ENCODE data around the gene SOCS3.

The SOCS3 gene

DNA sequence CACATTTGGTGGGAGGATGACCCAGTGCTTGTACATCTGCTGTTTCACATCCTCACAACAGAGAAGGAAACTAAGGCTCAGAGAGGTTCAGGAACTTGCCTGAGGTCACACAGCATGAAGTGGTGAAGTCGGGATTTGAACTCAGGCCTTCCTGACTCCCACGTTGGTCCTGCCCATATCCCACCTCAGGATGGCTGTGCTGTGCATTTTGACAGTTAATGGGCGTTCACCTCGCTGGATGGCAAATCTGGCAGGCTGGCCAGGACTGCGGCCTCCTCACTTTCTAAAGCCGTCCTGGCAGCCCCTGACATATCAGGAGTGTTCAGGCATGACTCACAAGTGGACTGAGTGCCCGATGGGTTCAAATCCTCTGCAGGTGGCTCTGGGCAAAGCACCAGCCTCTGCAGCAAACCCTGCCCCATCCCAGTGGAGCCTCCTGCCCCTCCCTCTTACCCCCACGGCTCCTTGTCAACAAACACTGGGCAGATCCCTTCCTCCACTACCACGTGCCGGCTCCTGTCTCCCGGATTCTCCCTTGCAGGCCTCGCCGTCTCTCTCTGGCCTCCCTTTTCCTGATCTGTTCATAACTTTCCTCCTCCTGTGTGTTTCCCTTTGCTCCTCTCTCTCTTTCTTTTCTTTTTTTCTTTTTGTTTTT is 29.2 kb downstream of the SOCS3 start:
- Histone ChIP-seq H3K27ac (no peak overlapping the region), H3K36me3 (replicated peaks) (no peaks in the 10 kb centered on the region), H3K4me3 (ENCODE audit: low read depth, low read length) (no peak overlapping the region), H3K27me3 (replicated peaks) (no peaks in the 10 kb centered on the region)
- no peak for DNase-seq
- TF ChIP-seq, protein P1, sequence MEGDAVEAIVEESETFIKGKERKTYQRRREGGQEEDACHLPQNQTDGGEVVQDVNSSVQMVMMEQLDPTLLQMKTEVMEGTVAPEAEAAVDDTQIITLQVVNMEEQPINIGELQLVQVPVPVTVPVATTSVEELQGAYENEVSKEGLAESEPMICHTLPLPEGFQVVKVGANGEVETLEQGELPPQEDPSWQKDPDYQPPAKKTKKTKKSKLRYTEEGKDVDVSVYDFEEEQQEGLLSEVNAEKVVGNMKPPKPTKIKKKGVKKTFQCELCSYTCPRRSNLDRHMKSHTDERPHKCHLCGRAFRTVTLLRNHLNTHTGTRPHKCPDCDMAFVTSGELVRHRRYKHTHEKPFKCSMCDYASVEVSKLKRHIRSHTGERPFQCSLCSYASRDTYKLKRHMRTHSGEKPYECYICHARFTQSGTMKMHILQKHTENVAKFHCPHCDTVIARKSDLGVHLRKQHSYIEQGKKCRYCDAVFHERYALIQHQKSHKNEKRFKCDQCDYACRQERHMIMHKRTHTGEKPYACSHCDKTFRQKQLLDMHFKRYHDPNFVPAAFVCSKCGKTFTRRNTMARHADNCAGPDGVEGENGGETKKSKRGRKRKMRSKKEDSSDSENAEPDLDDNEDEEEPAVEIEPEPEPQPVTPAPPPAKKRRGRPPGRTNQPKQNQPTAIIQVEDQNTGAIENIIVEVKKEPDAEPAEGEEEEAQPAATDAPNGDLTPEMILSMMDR (IDR thresholded peaks at IDR 0.05; ENCODE audit: low read depth, low read length, missing control alignments) = no peak
- in situ Hi-C loops (cut with HindIII; ENCODE audit: low pct_ligation_motif_present, low sequenced_read_pairs) = no loop called here

DNA sequence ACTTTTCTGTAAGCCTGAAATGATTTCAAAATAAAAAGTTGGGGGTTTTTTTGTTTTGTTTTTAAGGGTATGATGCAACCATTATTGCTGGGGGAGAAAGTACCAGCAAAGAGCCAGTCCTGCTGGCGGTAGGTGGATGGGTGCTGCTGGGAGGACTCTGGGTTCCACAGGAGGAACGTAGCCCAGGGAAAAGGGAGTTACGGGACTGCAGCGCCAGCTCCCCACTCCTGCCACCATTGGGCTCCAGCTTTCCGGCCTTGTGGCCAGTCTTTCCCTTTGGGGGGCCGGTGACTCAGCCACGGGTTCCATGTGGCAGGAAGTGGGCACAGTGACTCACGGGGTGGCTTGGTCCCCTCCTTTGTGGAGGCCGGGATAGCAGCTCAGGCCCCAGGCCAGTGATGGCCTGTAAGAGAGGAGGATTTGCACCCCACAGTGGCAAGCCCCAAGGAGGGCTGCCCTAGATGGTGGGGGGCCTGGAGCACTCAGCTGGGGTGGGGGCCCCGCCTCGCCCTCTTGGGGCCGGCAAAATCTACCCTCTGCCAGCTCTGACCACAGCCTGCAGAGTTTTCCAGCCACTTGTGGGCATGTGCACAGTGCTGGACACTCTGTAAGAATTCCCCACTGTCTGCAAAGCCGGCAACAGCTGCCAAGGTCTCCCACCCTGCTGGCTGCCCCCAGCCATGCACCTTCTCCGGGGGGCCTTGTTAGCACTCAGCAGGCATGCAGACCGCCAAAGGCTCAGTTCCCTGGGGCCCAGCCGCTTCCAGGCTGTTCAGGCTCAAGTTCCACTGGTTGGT is 30.4 kb downstream of the SOCS3 start:
- peak; percentile 66 for DNase-seq

DNA sequence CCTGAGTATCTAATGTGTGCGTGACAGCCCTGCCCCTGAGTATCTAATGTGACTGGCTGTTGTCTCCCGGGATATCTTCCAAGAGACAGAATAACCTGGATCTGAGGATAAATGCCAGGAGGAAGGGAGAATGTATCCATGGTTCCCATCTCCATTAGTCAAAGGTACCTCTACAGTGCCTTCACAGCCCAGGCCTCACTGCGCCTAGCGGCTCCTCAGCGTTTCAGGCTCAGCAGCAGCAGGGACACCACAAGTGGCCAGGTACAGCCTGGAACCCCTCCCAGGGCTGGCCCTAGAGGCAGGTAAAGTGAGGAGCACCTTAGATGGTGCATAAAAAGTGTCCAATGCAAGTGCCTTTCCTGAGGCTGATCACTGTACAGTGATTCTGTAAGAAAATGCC is 32.0 kb downstream of the SOCS3 start:
- no peaks in the 10 kb centered on the region for H3K36me3 ChIP-seq (replicated peaks)
- no peaks in the 10 kb centered on the region for H3K27me3 ChIP-seq (replicated peaks)
- H3K27ac ChIP-seq = no peak overlapping the region
- no peak for DNase-seq
- TF ChIP-seq, protein P1 (IDR thresholded peaks at IDR 0.05; ENCODE audit: low read depth, low read length, missing control alignments) = no peak
- H3K4me3 ChIP-seq (ENCODE audit: low read depth, low read length) = no peak overlapping the region
- in situ Hi-C loops (cut with HindIII; ENCODE audit: low pct_ligation_motif_present, low sequenced_read_pairs) = no loop called here

More for the DNA sequence above, 30.4 kb downstream of the SOCS3 start:
- TF ChIP-seq, protein P1 (IDR thresholded peaks at IDR 0.05; ENCODE audit: low read depth, low read length, missing control alignments) = no peak
- in situ Hi-C loops (cut with HindIII; ENCODE audit: low pct_ligation_motif_present, low sequenced_read_pairs) = no loop called here
- H3K27ac ChIP-seq = peak overlapping the region; percentile 64
- no peaks in the 10 kb centered on the region for H3K36me3 ChIP-seq (replicated peaks)
- H3K4me3 ChIP-seq (ENCODE audit: low read depth, low read length) = no peak overlapping the region
- H3K27me3 ChIP-seq (replicated peaks) = no peaks in the 10 kb centered on the region

DNA sequence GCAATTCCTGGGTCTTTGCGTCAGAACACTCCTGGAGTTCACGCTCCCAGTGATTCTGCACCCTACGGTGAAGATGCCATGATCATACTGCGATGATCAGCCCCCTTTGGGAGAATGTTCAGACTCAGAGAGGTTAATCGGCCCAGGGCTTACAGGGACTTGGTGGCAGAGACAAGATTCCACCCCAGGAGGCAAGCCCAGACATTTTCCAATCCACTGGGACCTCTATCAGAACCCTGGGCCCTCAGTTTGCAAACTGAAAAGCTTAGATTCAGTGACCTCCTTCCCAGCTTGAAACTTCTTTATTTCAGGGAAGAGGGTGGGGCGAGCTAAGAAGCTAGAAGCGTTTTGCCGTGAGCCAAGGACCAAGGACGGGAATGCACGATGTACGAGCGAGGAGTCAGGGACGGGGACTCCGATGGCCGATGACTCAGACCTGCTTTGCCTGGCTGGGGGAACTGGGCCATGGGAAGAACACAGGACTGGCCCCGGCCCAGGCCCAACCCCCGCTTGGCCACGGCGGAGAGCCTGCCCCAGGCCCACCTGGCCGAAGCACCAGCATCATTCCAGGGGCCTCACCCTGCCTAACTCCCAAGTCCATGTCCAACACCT is 34.7 kb downstream of the SOCS3 start:
- Histone ChIP-seq H3K4me3 (ENCODE audit: low read depth, low read length) (no peak overlapping the region), H3K36me3 (replicated peaks) (no peaks in the 10 kb centered on the region), H3K27me3 (replicated peaks) (no peaks in the 10 kb centered on the region), H3K27ac (peak overlapping the region; percentile 94)
- in situ Hi-C loops (cut with HindIII; ENCODE audit: low pct_ligation_motif_present, low sequenced_read_pairs) = no loop called here
- TF ChIP-seq, protein P1 (IDR thresholded peaks at IDR 0.05; ENCODE audit: low read depth, low read length, missing control alignments) = no peak
- peak; percentile 60 for DNase-seq

DNA sequence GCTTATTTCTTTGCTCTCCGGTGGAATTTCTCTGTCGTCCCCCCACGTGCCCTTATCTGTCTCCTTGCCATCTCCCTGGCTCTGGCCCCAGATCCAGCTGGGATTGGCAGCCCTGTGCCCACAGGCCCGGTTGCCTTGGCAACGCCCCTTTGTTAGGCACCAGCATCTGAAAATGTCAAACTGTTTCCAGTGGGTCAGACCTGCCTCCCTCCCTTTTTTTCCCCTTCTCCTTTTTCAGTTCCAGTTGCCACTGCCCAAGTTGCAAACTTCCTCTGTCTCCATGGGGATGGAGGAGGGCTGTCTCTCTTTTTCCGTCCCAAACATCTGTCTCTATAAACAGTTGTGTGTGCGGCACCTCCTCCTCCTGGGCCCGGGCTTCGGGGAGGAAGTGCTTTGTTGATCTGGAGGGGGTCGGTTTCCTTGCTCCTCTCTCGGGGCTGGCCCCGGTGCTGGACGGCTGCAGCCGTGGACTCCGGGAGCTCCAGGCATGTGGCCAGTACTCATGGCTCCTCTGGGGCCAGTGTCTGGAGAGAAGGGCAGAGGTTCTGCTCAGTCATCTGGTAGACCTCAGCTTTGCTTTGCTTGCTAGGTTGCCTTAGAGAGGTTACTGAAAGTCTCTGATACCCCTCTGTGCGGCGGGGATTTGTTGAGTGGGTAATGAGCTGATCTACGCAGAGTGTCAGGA is 35.3 kb downstream of the SOCS3 start:
- peak; percentile 86 for DNase-seq
- Histone ChIP-seq H3K27ac (peak overlapping the region; percentile 94), H3K27me3 (replicated peaks) (no peaks in the 10 kb centered on the region), H3K36me3 (replicated peaks) (no peaks in the 10 kb centered on the region), H3K4me3 (ENCODE audit: low read depth, low read length) (no peak overlapping the region)
- TF ChIP-seq, protein P1 (IDR thresholded peaks at IDR 0.05; ENCODE audit: low read depth, low read length, missing control alignments) = no peak
- in situ Hi-C loops (cut with HindIII; ENCODE audit: low pct_ligation_motif_present, low sequenced_read_pairs) = no loop called here

All from brain microvascular endothelial cell (primary cell).